Prostate gland (tissue), 2 donors: Measurements from ENCODE around the gene PNMA1.

Source experiments
- CTCF ChIP-seq, 4 experiments: fragments of 200-600 bp in 2 of 4; fragments of 450-650 bp in 2 of 4; sonication (generic) in 2 of 4; IDR thresholded peaks; 1 replicate in 3 of 4; 2 replicates in 1 of 4; pipeline ENCODE4 v1.5.1; 2016 to 2019; ENCODE audit warnings: antibody characterized with exemption in 4 of 4, mild to moderate bottlenecking in 2 of 4, moderate library complexity in 2 of 4
- POLR2A ChIP-seq: fragments of 450-650 bp; IDR thresholded peaks from one replicate; pipeline ENCODE4 v1.6.1; 2016; ENCODE audit warnings: antibody characterized with exemption, mild to moderate bottlenecking
- POLR2AphosphoS5 ChIP-seq: sonication (generic); formaldehyde crosslinking; IDR thresholded peaks from one replicate; pipeline ENCODE4 v1.6.1; 2017; ENCODE audit warnings: antibody characterized with exemption

DNA sequence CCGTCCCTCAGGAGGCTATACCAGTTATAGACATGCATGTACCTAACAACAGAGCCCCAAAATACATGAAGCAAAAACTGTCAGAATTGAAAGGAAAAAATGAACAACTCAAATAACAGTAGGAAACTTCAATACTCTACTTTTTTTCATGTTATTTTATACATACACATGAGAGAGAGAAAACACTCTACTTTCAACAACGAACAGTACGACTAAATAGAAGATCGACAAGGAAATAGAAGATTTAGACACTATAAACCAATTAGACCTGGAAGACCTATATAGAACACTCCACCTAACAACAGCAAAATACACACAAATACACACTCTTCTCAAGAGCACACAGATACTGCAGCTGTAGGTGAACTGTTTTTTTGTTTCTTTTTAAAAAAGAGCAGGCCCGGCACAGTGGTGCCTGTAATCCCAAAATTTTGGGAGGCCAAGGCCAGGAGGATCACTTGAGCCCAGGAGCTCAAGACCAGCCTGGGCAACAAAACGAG lies 34.7 kb upstream of the PNMA1 start:
- no peak for TF ChIP-seq POLR2A
- no peak for TF ChIP-seq CTCF (IDR thresholded peaks at IDR 0.05)
- TF ChIP-seq POLR2AphosphoS5: no peak
